HepG2 (cell line): Measurements from ENCODE around the gene ADGRB2. TPM values are rescaled to one million over a fixed set of nuclear protein-coding genes. Genes with fewer than 3 reads are reported as not detected.

Experiments used
- ATAC-seq: fragments of 200-7000 bp; cut with Tn5 transposase; 3 replicates; pipeline ENCODE4 v1.9.1; 2020; ENCODE audit warnings: mild to moderate bottlenecking, moderate library complexity
- BruUV-seq: library from RNA; stranded (reverse); fragments of 400-500 nt; replicated peaks from 2 replicates; lab custom pipeline; 2021; lab: Mats Ljungman, UMichigan
- CTCF ChIA-PET: fragments of 300-600 bp; formaldehyde crosslinking; extraction: SDS; loops from one replicate; lab custom pipeline; 2021; ENCODE audit warnings: low total read pairs, inconsistent platforms, low intra/inter-chr PET ratio; lab: Yijun Ruan, JAX
- POLR2A ChIA-PET: fragments of 350-600 bp; sonication (Branson Sonifier 250); formaldehyde crosslinking; loops from one replicate; lab custom pipeline; 2020; ENCODE audit warnings: antibody characterized with exemption, inconsistent platforms; lab: Yijun Ruan, JAX
- DNase-seq: peaks from one replicate; pipeline ENCODE4 v3.0.0-alpha.2; 2015; ENCODE audit warnings: low spot score
- FAIRE-seq: peaks from 3 replicates; lab custom pipeline; 2011; peaks lifted over from hg19 to GRCh38; lab: Jason Lieb, UNC
- H2AFZ ChIP-seq: one replicate; pipeline ENCODE4 v1.6.1; 2011; ENCODE audit warnings: low read length, inconsistent platforms
- H3K27ac ChIP-seq: fragments of 300-600 bp; 3 replicates; pipeline ENCODE4 v1.8.0; 2011; ENCODE audit warnings: mixed run types, mild to moderate bottlenecking, mixed read lengths, low read length, inconsistent platforms; ENCODE audit not compliant: insufficient read depth; ENCODE audit errors: extremely low read length
- H3K27me3 ChIP-seq, 2 experiments: fragments of 200-600 bp in 1 of 2; 2 replicates in 1 of 2; 3 replicates in 1 of 2; pipeline versions ENCODE4 v1.6.0 to v1.8.0; 2011; ENCODE audit warnings: low read length in 2 of 2, mild to moderate bottlenecking in 2 of 2, moderate library complexity in 2 of 2, inconsistent platforms in 1 of 2; ENCODE audit not compliant: insufficient read depth in 2 of 2, control insufficient read depth in 1 of 2
- H3K36me3 ChIP-seq, 2 experiments: fragments of 200-600 bp in 1 of 2; replicated peaks in 1 of 2; 2 replicates in 1 of 2; 3 replicates in 1 of 2; pipeline versions ENCODE4 v1.5.1 to v1.8.0; 2011; ENCODE audit warnings: low read length in 2 of 2, inconsistent platforms in 1 of 2; ENCODE audit not compliant: insufficient read depth in 2 of 2, control insufficient read depth in 1 of 2
- H3K4me1 ChIP-seq: 2 replicates; pipeline ENCODE4 v1.5.1; 2012; ENCODE audit warnings: low read length, inconsistent platforms; ENCODE audit not compliant: insufficient read depth
- H3K4me2 ChIP-seq: 2 replicates; pipeline ENCODE4 v1.6.0; 2011; ENCODE audit warnings: low read depth, low read length, inconsistent platforms
- H3K4me3 ChIP-seq, 3 experiments: fragments of 200-600 bp in 1 of 3; sonication (generic), shearing (Covaris generic) in 1 of 3; replicated peaks in 1 of 3; 2 replicates each; pipeline ENCODE4 v1.5.1; 2011 to 2016; ENCODE audit warnings: low read length in 3 of 3, inconsistent platforms in 2 of 3, low read depth in 2 of 3, mild to moderate bottlenecking in 2 of 3, control low read depth in 1 of 3, mixed read lengths in 1 of 3; ENCODE audit not compliant: insufficient read depth in 1 of 3
- H3K79me2 ChIP-seq: one replicate; pipeline ENCODE4 v1.6.1; 2011; ENCODE audit warnings: low read length, inconsistent platforms; ENCODE audit not compliant: insufficient read depth
- H3K9ac ChIP-seq: 2 replicates; pipeline ENCODE4 v1.6.0; 2011; ENCODE audit warnings: mild to moderate bottlenecking, low read depth, low read length, inconsistent platforms; ENCODE audit not compliant: insufficient read depth
- H3K9me3 ChIP-seq: 2 replicates; pipeline ENCODE4 v1.5.1; 2012; ENCODE audit warnings: mild to moderate bottlenecking, low read length
- H4K20me1 ChIP-seq: 2 replicates; pipeline ENCODE4 v1.6.0; 2011; ENCODE audit warnings: inconsistent platforms, mild to moderate bottlenecking, low read length, moderate library complexity; ENCODE audit not compliant: insufficient read depth
- ATRX ChIP-seq: sonication (generic); formaldehyde crosslinking; IDR thresholded peaks from 2 replicates; pipeline ENCODE4 v1.4.0; 2020; ENCODE audit warnings: missing genetic modification reagents, borderline replicate concordance
- FOSL1 ChIP-seq: sonication (generic); formaldehyde crosslinking; IDR thresholded peaks from 2 replicates; pipeline ENCODE4 v1.9.0; 2021; ENCODE audit warnings: missing genetic modification reagents, borderline replicate concordance
- HOXA5 ChIP-seq: sonication (generic); formaldehyde crosslinking; IDR thresholded peaks from 2 replicates; pipeline ENCODE4 v1.4.0; 2020; ENCODE audit warnings: missing genetic modification reagents
- NCOA5 ChIP-seq: sonication (generic); formaldehyde crosslinking; IDR thresholded peaks from 2 replicates; pipeline ENCODE4 v1.4.0; 2020; ENCODE audit warnings: missing genetic modification reagents
- SATB2 ChIP-seq: sonication (generic); formaldehyde crosslinking; IDR thresholded peaks from 2 replicates; pipeline ENCODE4 v1.5.0; 2020; ENCODE audit warnings: missing genetic modification reagents
- SNAI1 ChIP-seq: sonication (generic); formaldehyde crosslinking; IDR thresholded peaks from 2 replicates; pipeline ENCODE4 v1.5.0; 2020; ENCODE audit warnings: mild to moderate bottlenecking, missing genetic modification reagents, borderline replicate concordance
- SYNCRIP ChIP-seq: fragments of 200-400 bp; formaldehyde crosslinking; IDR thresholded peaks from 2 replicates; pipeline ENCODE4 v1.6.1; 2018; ENCODE audit warnings: mild to moderate bottlenecking, low read depth, low read length; ENCODE audit not compliant: insufficient read depth
- ZIK1 ChIP-seq: sonication (generic); formaldehyde crosslinking; IDR thresholded peaks from 2 replicates; pipeline ENCODE4 v1.5.0; 2020; ENCODE audit warnings: mild to moderate bottlenecking, low read depth, missing genetic modification reagents, borderline replicate concordance
- ZNF224 ChIP-seq: sonication (generic); formaldehyde crosslinking; IDR thresholded peaks from 2 replicates; pipeline ENCODE4 v1.5.0; 2020; ENCODE audit warnings: mild to moderate bottlenecking, missing genetic modification reagents
- ZNF331 ChIP-seq: sonication (generic); formaldehyde crosslinking; IDR thresholded peaks from 2 replicates; pipeline ENCODE4 v1.4.0; 2020; ENCODE audit warnings: missing genetic modification reagents
- WGBS: methylation state at CpG from one replicate; pipeline ENCODE4 v1.1.6; 2017; ENCODE audit warnings: low lambda C conversion rate; 5-methylcytosine and 5-hydroxymethylcytosine counted together
- in situ Hi-C: cut with HindIII; loops from 2 replicates; pipeline ENCODE4 v1.10.0; 2017; ENCODE audit warnings: low pct_unique_long_range_greater_than_20kb; ENCODE audit not compliant: extremely low pct_ligation_motif_present
- intact Hi-C: fragments of 100-400 bp; cut with micrococcal nuclease; formaldehyde crosslinking; loops from one replicate; pipeline ENCODE4 v1.10.0; 2022; ENCODE audit not compliant: unreplicated experiment
- polyA plus RNA-seq, 8 experiments: library from polyadenylated mRNA; depleted of rRNA in 3 of 8; stranded (reverse) in 7 of 8; unstranded in 1 of 8; fragments of >200 nt; fragmentation: Illumina TruSeq in 4 of 8; extraction: Trizol in 4 of 8; gene quantifications; 2 replicates each; pipeline versions ENCODE4 v1.2.1 to v1.2.3, GENCODE V29; 2011 to 2016; ENCODE audit warnings: low read depth in 4 of 8, missing spikeins in 1 of 8, mixed read lengths in 1 of 8; ENCODE audit not compliant: insufficient read depth in 1 of 8
- total RNA-seq, 5 experiments: library from RNA; depleted of rRNA; stranded (reverse); fragments of >200 nt; fragmentation: Illumina TruSeq; extraction: Trizol; gene quantifications; 2 replicates each; pipeline ENCODE4 v1.2.3, GENCODE V29; 2016; ENCODE audit warnings: low read depth in 1 of 5
- TF ChIP-seq, protein P1 (sequence below): sonication (generic); formaldehyde crosslinking; IDR thresholded peaks from 2 replicates; pipeline ENCODE4 v1.8.0; 2022; ENCODE audit warnings: missing genetic modification reagents, mild to moderate bottlenecking, moderate library complexity, borderline replicate concordance
- TF ChIP-seq, protein P2 (sequence below): IDR thresholded peaks from 2 replicates; pipeline ENCODE4 v1.6.1; 2016
- TF ChIP-seq, protein P3 (sequence below): sonication (generic); formaldehyde crosslinking; IDR thresholded peaks from 2 replicates; pipeline ENCODE4 v1.4.0; 2020; ENCODE audit warnings: missing genetic modification reagents; ENCODE audit errors: not compliant biosample characterization

The ADGRB2 gene
- total and polyA plus RNA-seq, 2 of the 13 experiments (the other 11 are each of a cell fraction or from before 2014, with no cell fraction given), result 0.03 to 0.09 TPM

DNA sequence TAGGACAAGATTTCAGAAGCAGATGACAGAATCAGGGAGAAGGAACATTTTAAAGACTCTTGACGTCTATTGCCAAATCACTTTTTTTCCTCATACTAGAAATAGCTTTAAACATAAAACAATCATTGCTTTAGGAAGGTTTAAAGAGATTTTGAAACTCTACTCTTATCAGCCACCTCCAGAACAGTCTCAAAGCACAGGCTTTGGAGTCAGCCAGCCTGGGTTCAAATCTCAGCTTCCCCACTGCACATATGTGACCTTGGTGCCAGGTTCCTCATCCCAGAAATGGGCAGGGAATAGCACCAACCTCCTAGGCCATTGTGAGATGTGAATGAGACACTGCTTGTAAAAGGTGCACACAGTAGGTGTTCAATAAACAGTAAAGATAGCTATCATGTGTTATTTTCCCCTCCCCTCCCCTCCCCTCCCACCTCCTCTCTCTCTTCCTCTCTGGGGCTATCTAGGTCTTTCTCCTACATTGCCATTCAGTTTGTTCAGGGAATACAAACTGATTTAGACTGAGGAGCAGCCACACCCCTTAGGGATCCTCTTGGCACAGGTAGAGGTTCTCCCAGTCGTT, 31.0 kb upstream of the ADGRB2 start:
- Histone ChIP-seq H3K4me3 (no peak overlapping the region), H3K4me1 (no peaks in the 10 kb centered on the region), H3K79me2 (no peaks in the 10 kb centered on the region), H3K36me3 (no peaks in the 10 kb centered on the region), H3K9ac (no peak overlapping the region)
- WGBS, result 40% methylated on average over 2 of the region's 2 CpGs
- no TSS peak for BruUV-seq
- POLR2A ChIA-PET, result no interaction called here
- intact Hi-C loops, result no loop called here
- no peak for FAIRE-seq
- TF ChIP-seq HOXA5 (no peak), NCOA5 (CRISPR knock-in tag) (no peak), SNAI1 (no peak), ZIK1 (CRISPR knock-in tag) (no peak), ZNF331 (CRISPR knock-in tag) (no peak), ATRX (CRISPR knock-in tag) (no peak), SYNCRIP (no peak), FOSL1 (CRISPR knock-in tag) (no peak), SATB2 (no peak), ZNF224 (CRISPR knock-in tag) (no peak)
- TF ChIP-seq, protein P1, sequence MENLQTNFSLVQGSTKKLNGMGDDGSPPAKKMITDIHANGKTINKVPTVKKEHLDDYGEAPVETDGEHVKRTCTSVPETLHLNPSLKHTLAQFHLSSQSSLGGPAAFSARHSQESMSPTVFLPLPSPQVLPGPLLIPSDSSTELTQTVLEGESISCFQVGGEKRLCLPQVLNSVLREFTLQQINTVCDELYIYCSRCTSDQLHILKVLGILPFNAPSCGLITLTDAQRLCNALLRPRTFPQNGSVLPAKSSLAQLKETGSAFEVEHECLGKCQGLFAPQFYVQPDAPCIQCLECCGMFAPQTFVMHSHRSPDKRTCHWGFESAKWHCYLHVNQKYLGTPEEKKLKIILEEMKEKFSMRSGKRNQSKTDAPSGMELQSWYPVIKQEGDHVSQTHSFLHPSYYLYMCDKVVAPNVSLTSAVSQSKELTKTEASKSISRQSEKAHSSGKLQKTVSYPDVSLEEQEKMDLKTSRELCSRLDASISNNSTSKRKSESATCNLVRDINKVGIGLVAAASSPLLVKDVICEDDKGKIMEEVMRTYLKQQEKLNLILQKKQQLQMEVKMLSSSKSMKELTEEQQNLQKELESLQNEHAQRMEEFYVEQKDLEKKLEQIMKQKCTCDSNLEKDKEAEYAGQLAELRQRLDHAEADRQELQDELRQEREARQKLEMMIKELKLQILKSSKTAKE (CRISPR knock-in tag), result no peak
- TF ChIP-seq, protein P2, sequence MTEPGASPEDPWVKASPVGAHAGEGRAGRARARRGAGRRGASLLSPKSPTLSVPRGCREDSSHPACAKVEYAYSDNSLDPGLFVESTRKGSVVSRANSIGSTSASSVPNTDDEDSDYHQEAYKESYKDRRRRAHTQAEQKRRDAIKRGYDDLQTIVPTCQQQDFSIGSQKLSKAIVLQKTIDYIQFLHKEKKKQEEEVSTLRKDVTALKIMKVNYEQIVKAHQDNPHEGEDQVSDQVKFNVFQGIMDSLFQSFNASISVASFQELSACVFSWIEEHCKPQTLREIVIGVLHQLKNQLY (CRISPR knock-in tag), result no peak
- TF ChIP-seq, protein P3, sequence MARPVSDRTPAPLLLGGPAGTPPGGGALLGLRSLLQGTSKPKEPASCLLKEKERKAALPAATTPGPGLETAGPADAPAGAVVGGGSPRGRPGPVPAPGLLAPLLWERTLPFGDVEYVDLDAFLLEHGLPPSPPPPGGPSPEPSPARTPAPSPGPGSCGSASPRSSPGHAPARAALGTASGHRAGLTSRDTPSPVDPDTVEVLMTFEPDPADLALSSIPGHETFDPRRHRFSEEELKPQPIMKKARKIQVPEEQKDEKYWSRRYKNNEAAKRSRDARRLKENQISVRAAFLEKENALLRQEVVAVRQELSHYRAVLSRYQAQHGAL, result no peak
- TF ChIP-seq, all 625 proteins: peak for 0
- Histone ChIP-seq H3K27me3 (peaks cover 8 to 40% of the 10 kb centered on the region in 2 experiments; a peak in 4 of 5 replicates), H4K20me1 (no peaks in the 10 kb centered on the region), H2AFZ (no peak overlapping the region), H3K4me2 (no peak overlapping the region), H3K27ac (no peak overlapping the region), H3K9me3 (no peaks in the 10 kb centered on the region)
- DNase-seq, result no peak
- ATAC-seq, result no peak
- CTCF ChIA-PET, result no interaction called here
- in situ Hi-C loops, result no loop called here
